Measurements from ENCODE around the gene SIGLEC10.
A peak's percentile ranks its signal among the peaks of the same experiment; 100 is the strongest.

Gene SIGLEC10

GRCh38 chr19:51367255-51367564, 50.2 kb downstream of the SIGLEC10 start:
- no peaks in the 10 kb centered on the region for H3K27me3 ChIP-seq (ENCODE audit: control insufficient read depth, low read length)
- peaks cover 43% of the 10 kb centered on the region for H3K79me2 ChIP-seq (ENCODE audit: control insufficient read depth, low read length)

GRCh38 chr19:51366389-51367254, 50.8 kb downstream of the SIGLEC10 start:
- H3K36me3 ChIP-seq (ENCODE audit: control insufficient read depth, low read length): peaks cover 10% of the 10 kb centered on the region; the same call in 1 of the 2 replicates
- no peaks in the 10 kb centered on the region for H3K9me2 ChIP-seq (replicated peaks; ENCODE audit: control insufficient read depth, low read length)
- H3K27me3 ChIP-seq (ENCODE audit: control insufficient read depth, low read length): no peaks in the 10 kb centered on the region
- no peaks in the 10 kb centered on the region for H4K20me1 ChIP-seq (ENCODE audit: control insufficient read depth, insufficient read depth, low read depth, low read length)
- H3K4me2 ChIP-seq (ENCODE audit: low read length): peak overlapping the region; percentile 98
- peak overlapping the region; percentile 100 for H3K4me3 ChIP-seq (ENCODE audit: low read length)
- no peak for TF ChIP-seq EZH2phosphoT487 (IDR thresholded peaks at IDR 0.05; ENCODE audit: borderline replicate concordance, low read length)
- no peaks in the 10 kb centered on the region for H3K9me3 ChIP-seq (ENCODE audit: control insufficient read depth, insufficient read depth, low read length)
- peaks cover 25% of the 10 kb centered on the region for H3K4me1 ChIP-seq (ENCODE audit: control insufficient read depth, low read length)
- peaks cover 45% of the 10 kb centered on the region for H3K79me2 ChIP-seq (ENCODE audit: control insufficient read depth, low read length)
- no peaks in the 10 kb centered on the region for H3F3A ChIP-seq (ENCODE audit: control insufficient read depth, insufficient read depth)
- peak overlapping the region; percentile 84 for H3K27ac ChIP-seq (ENCODE audit: low read depth, low read length)

More at GRCh38 chr19:51367255-51367564, 50.2 kb downstream of the SIGLEC10 start:
- H3K4me2 ChIP-seq (ENCODE audit: low read length): peak overlapping the region; percentile 98
- H3K36me3 ChIP-seq (ENCODE audit: control insufficient read depth, low read length): peaks cover 10% of the 10 kb centered on the region; the same call in 1 of the 2 replicates
- no peaks in the 10 kb centered on the region for H4K20me1 ChIP-seq (ENCODE audit: control insufficient read depth, insufficient read depth, low read depth, low read length)
- H3K9me3 ChIP-seq (ENCODE audit: control insufficient read depth, insufficient read depth, low read length): no peaks in the 10 kb centered on the region
- H3K9me2 ChIP-seq (replicated peaks; ENCODE audit: control insufficient read depth, low read length): no peaks in the 10 kb centered on the region
- peak overlapping the region; percentile 84 for H3K27ac ChIP-seq (ENCODE audit: low read depth, low read length)
- TF ChIP-seq CTCF (IDR thresholded peaks at IDR 0.05; ENCODE audit: low read depth, low read length, poor library complexity, severe bottlenecking) (no peak), EZH2phosphoT487 (IDR thresholded peaks at IDR 0.05; ENCODE audit: borderline replicate concordance, low read length) (no peak)
- H3F3A ChIP-seq (ENCODE audit: control insufficient read depth, insufficient read depth): no peaks in the 10 kb centered on the region
- H3K4me3 ChIP-seq (ENCODE audit: low read length): peak overlapping the region; percentile 100
- peaks cover 27% of the 10 kb centered on the region for H3K4me1 ChIP-seq (ENCODE audit: control insufficient read depth, low read length)

DNA sequence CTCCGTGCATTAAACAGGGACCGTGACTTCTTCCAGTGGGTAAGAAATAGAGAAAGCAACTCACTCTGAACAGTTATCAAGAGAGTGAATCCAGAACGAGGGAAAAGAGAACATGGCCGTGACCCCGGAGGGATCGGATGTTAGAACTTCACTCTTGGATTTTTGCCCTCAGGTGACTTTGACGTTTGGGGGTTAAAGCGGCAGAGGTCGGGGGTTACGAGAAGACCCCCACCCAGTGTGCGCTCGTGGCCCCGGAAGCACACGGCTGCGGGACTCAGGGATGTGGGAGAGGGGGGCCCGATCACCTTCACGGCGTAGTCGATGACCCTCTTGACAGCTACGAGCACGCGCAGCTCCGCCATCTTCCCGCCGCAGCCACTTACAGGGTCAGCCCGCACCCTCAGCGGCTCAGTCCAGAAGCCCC, 51.5 kb downstream of the SIGLEC10 start, which contains the start of gene ETFB:
Gene ETFB, minus strand, starts transcription at position 424 of the 424 bp plus-strand sequence. Its CDS starts 62 bp downstream, at position 362.
- H3K27me3 ChIP-seq (ENCODE audit: control insufficient read depth, low read length): no peaks in the 10 kb centered on the region
- peaks cover 10% of the 10 kb centered on the region; the same call in 1 of the 2 replicates for H3K36me3 ChIP-seq (ENCODE audit: control insufficient read depth, low read length)
- TF ChIP-seq CTCF (IDR thresholded peaks at IDR 0.05; ENCODE audit: low read depth, low read length, poor library complexity, severe bottlenecking): no peak
- no peak for TF ChIP-seq EZH2phosphoT487 (IDR thresholded peaks at IDR 0.05; ENCODE audit: borderline replicate concordance, low read length)
- peaks cover 25% of the 10 kb centered on the region for H3K4me1 ChIP-seq (ENCODE audit: control insufficient read depth, low read length)
- H3F3A ChIP-seq (ENCODE audit: control insufficient read depth, insufficient read depth): no peaks in the 10 kb centered on the region
- peak within 1 kb of the TSS; percentile 100 for H3K4me3 ChIP-seq (ENCODE audit: low read length)
- no peaks in the 10 kb centered on the region for H3K9me2 ChIP-seq (replicated peaks; ENCODE audit: control insufficient read depth, low read length)
- no peaks in the 10 kb centered on the region for H4K20me1 ChIP-seq (ENCODE audit: control insufficient read depth, insufficient read depth, low read depth, low read length)
- no peaks in the 10 kb centered on the region for H3K9me3 ChIP-seq (ENCODE audit: control insufficient read depth, insufficient read depth, low read length)
- peaks cover 45% of the 10 kb centered on the region for H3K79me2 ChIP-seq (ENCODE audit: control insufficient read depth, low read length)
- H3K4me2 ChIP-seq (ENCODE audit: low read length): peak within 1 kb of the TSS; percentile 98
- peak within 1 kb of the TSS; percentile 84 for H3K27ac ChIP-seq (ENCODE audit: low read depth, low read length)
